K562 (cell line): ENCODE data around the gene ATE1. TPM values are rescaled to one million over a fixed set of nuclear protein-coding genes. Genes with fewer than 3 reads are reported as not detected.

Source experiments
- ATAC-seq: fragments of 200-7000 bp; cut with Tn5 transposase; 3 replicates; pipeline ENCODE4 v1.9.1; 2020; ENCODE audit warnings: moderate library complexity
- BruUV-seq: library from RNA; stranded (reverse); fragments of 400-500 nt; replicated peaks from 2 replicates; lab custom pipeline; 2021; lab: Mats Ljungman, UMichigan
- CTCF ChIA-PET: fragments of 300-600 bp; formaldehyde crosslinking; extraction: SDS; loops from one replicate; lab custom pipeline; 2021; ENCODE audit warnings: low intra/inter-chr PET ratio; lab: Yijun Ruan, JAX
- POLR2A ChIA-PET: fragments of 300-600, 350-650 bp; sonication (Branson Sonifier 250); formaldehyde crosslinking; extraction: SDS; loops from one replicate; lab custom pipeline; 2021; ENCODE audit warnings: antibody characterized with exemption, inconsistent platforms; lab: Yijun Ruan, JAX
- DNase-seq, 4 experiments: peaks; one replicate each; pipeline versions ENCODE4 v3.0.0 to v3.0.0-alpha.2; 2011 to 2018; ENCODE audit warnings: low spot score in 3 of 4, mixed read lengths in 3 of 4; ENCODE audit errors: extremely low read depth in 1 of 4
- FAIRE-seq: peaks from 2 replicates; lab custom pipeline; 2011; peaks lifted over from hg19 to GRCh38; lab: Jason Lieb, UNC
- H2AFZ ChIP-seq: 2 replicates; pipeline ENCODE4 v1.6.0; 2011; ENCODE audit warnings: low read depth, low read length, control low read depth, inconsistent platforms
- H3K27ac ChIP-seq: fragments of 200-600 bp; 3 replicates; pipeline ENCODE4 v1.8.0; 2011; ENCODE audit warnings: low read depth, mild to moderate bottlenecking, control low read depth, inconsistent platforms, low read length, moderate library complexity, mixed read lengths; ENCODE audit errors: extremely low read depth
- H3K27me3 ChIP-seq, 2 experiments: fragments of 300-600 bp in 1 of 2; 2 replicates in 1 of 2; 3 replicates in 1 of 2; pipeline versions ENCODE4 v1.6.0 to v1.8.0; 2011; ENCODE audit warnings: inconsistent platforms in 2 of 2, low read length in 2 of 2, mild to moderate bottlenecking in 1 of 2, mixed read lengths in 1 of 2, moderate library complexity in 1 of 2; ENCODE audit not compliant: control insufficient read depth in 2 of 2, insufficient read depth in 2 of 2
- H3K36me3 ChIP-seq: fragments of 300-600 bp; 3 replicates; pipeline ENCODE4 v1.8.0; 2011; ENCODE audit warnings: mild to moderate bottlenecking, low read length, inconsistent platforms; ENCODE audit not compliant: control insufficient read depth, insufficient read depth
- H3K4me1 ChIP-seq, 2 experiments: fragments of 200-600 bp in 1 of 2; replicated peaks in 1 of 2; 2 replicates in 1 of 2; 3 replicates in 1 of 2; pipeline versions ENCODE4 v1.5.1 to v1.8.0; 2011; ENCODE audit warnings: inconsistent platforms in 2 of 2, low read length in 2 of 2, mild to moderate bottlenecking in 1 of 2, mixed read lengths in 1 of 2, moderate library complexity in 1 of 2; ENCODE audit not compliant: control insufficient read depth in 2 of 2, insufficient read depth in 2 of 2
- H3K4me2 ChIP-seq: 2 replicates; pipeline ENCODE4 v1.6.1; 2011; ENCODE audit warnings: low read length, control low read depth, inconsistent platforms, mixed read lengths; ENCODE audit not compliant: insufficient read depth
- H3K4me3 ChIP-seq: fragments of 200-600 bp; sonication (generic), shearing (Covaris generic); 2 replicates; pipeline ENCODE4 v1.5.1; 2016; ENCODE audit warnings: control low read depth, inconsistent platforms
- H3K79me2 ChIP-seq: fragments of 200-600 bp; 3 replicates; pipeline ENCODE4 v1.8.0; 2011; ENCODE audit warnings: low read length, inconsistent platforms; ENCODE audit not compliant: control insufficient read depth, insufficient read depth
- H3K9ac ChIP-seq, 2 experiments: 2 replicates each; pipeline versions ENCODE4 v1.6.0 to v1.6.1; 2011; ENCODE audit warnings: low read depth in 2 of 2, low read length in 2 of 2, control low read depth in 1 of 2, inconsistent platforms in 1 of 2, mild to moderate bottlenecking in 1 of 2, mixed read lengths in 1 of 2; ENCODE audit not compliant: insufficient read depth in 1 of 2
- H3K9me1 ChIP-seq: one replicate; pipeline ENCODE4 v1.6.0; 2011; ENCODE audit warnings: inconsistent platforms, mild to moderate bottlenecking, low read length, moderate library complexity; ENCODE audit not compliant: control insufficient read depth, insufficient read depth
- H3K9me3 ChIP-seq: replicated peaks from 2 replicates; pipeline ENCODE4 v1.5.1; 2011; ENCODE audit warnings: low read depth, low read length, inconsistent platforms; ENCODE audit not compliant: control insufficient read depth, insufficient read depth
- H4K20me1 ChIP-seq: replicated peaks from 2 replicates; pipeline ENCODE4 v1.6.1; 2011; ENCODE audit warnings: low read length, inconsistent platforms, mixed read lengths; ENCODE audit not compliant: control insufficient read depth, insufficient read depth
- GTF2A2 ChIP-seq: IDR thresholded peaks from 2 replicates; pipeline ENCODE4 v1.6.1; 2016; ENCODE audit warnings: mild to moderate bottlenecking, missing genetic modification characterization, missing compliant biosample characterization
- TEAD4 ChIP-seq, 2 experiments: sonication (generic) in 1 of 2; formaldehyde crosslinking in 1 of 2; IDR thresholded peaks; 2 replicates each; pipeline versions ENCODE4 v1.6.1 to v1.8.0; 2012 to 2022; ENCODE audit warnings: borderline replicate concordance in 1 of 2, inconsistent platforms in 1 of 2, low read length in 1 of 2, mild to moderate bottlenecking in 1 of 2, missing genetic modification reagents in 1 of 2
- WGBS: fragments of 100-300 bp; shearing (Covaris generic); methylation state at CpG from one replicate; pipeline ENCODE4 v1.1.6; 2016; ENCODE audit warnings: low coverage, mixed read lengths; ENCODE audit not compliant: insufficient coverage; ENCODE audit errors: missing lambda C conversion rate; 5-methylcytosine and 5-hydroxymethylcytosine counted together
- in situ Hi-C: fragments of 300-500 bp; cut with MboI; formaldehyde crosslinking; loops from 4 replicates; pipeline ENCODE4 v1.15.0; 2018; ENCODE audit warnings: inconsistent platforms, mixed read lengths
- intact Hi-C: fragments of 100-400 bp; cut with micrococcal nuclease; formaldehyde crosslinking; loops from 2 replicates; pipeline ENCODE4 v1.14.2; 2022
- polyA plus RNA-seq, 8 experiments: library from polyadenylated mRNA; depleted of rRNA in 4 of 8; stranded (reverse) in 5 of 8; unstranded in 3 of 8; fragments of >200 nt; fragmentation: Nextera tagmentation in 2 of 8; fragmentation: Illumina TruSeq in 1 of 8; extraction: Ambion mirVana in 2 of 8; extraction: Trizol in 1 of 8; gene quantifications; 2 replicates each; pipeline versions ENCODE4 v1.2.1 to v1.2.3, GENCODE V29; 2011 to 2014; ENCODE audit warnings: inconsistent platforms in 1 of 8, missing spikeins in 1 of 8
- total RNA-seq, 7 experiments: library from RNA; depleted of rRNA in 6 of 7; stranded (reverse); fragments of >200 nt in 6 of 7; fragmentation: Illumina TruSeq in 2 of 7; extraction: Trizol in 2 of 7; gene quantifications; 2 replicates each; pipeline versions ENCODE4 v1.2.1 to v1.2.3, GENCODE V29; 2011 to 2021; ENCODE audit warnings: low replicate concordance in 1 of 7
- TF ChIP-seq, protein P1 (sequence below), 2 experiments: IDR thresholded peaks in 1 of 2; conservative IDR thresholded peaks in 1 of 2; 2 replicates each; pipeline ENCODE4 v1.6.1; 2016; ENCODE audit warnings: low read depth in 2 of 2, mild to moderate bottlenecking in 1 of 2, missing compliant biosample characterization in 1 of 2, missing genetic modification characterization in 1 of 2, moderate library complexity in 1 of 2
- TF ChIP-seq, protein P2 (sequence below): fragments of 450-650 bp; IDR thresholded peaks from 2 replicates; pipeline ENCODE4 v1.6.1; 2016; ENCODE audit warnings: low read depth

Gene ATE1
- total and polyA plus RNA-seq, 9 of the 15 experiments (the other 6 are each of a cell fraction or from before 2014, with no cell fraction given) = 3.0 to 14.2 (median 8.8) TPM

DNA sequence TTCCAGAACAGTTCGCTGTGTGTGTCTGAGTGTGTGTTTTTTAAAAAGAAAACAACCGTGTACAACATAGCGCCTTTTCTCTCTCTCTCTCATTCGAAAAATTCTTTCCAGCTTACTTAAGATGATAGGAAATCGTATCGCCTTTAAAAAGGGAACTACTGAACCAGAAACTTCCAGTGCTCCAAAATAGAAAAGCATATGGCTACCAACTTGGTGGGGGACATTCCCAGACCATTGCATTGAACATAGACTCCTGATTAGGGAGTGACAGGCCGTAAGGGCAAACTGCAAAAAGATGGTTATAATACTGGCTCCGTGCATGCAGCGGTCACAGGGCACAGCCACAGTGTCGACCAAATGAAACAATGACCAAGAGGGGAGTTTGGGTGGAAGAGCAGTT lies 235.2 kb downstream of the ATE1 start:
- no peaks in the 10 kb centered on the region for H4K20me1 ChIP-seq
- no peaks in the 10 kb centered on the region for H3K9me3 ChIP-seq
- POLR2A ChIA-PET = no interaction called here
- WGBS = 0% methylated on average over 10 of the region's 10 CpGs
- TF ChIP-seq, protein P1, sequence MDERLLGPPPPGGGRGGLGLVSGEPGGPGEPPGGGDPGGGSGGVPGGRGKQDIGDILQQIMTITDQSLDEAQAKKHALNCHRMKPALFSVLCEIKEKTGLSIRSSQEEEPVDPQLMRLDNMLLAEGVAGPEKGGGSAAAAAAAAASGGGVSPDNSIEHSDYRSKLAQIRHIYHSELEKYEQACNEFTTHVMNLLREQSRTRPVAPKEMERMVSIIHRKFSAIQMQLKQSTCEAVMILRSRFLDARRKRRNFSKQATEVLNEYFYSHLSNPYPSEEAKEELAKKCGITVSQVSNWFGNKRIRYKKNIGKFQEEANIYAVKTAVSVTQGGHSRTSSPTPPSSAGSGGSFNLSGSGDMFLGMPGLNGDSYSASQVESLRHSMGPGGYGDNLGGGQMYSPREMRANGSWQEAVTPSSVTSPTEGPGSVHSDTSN (CRISPR knock-in tag; IDR thresholded peaks at IDR 0.05; ENCODE audit: low read depth) = no peak
- TF ChIP-seq, protein P1 (tag; conservative IDR thresholded peaks at IDR 0.05; ENCODE audit: low read depth) = no peak
- no peak for TF ChIP-seq GTF2A2
- TF ChIP-seq, protein P2, sequence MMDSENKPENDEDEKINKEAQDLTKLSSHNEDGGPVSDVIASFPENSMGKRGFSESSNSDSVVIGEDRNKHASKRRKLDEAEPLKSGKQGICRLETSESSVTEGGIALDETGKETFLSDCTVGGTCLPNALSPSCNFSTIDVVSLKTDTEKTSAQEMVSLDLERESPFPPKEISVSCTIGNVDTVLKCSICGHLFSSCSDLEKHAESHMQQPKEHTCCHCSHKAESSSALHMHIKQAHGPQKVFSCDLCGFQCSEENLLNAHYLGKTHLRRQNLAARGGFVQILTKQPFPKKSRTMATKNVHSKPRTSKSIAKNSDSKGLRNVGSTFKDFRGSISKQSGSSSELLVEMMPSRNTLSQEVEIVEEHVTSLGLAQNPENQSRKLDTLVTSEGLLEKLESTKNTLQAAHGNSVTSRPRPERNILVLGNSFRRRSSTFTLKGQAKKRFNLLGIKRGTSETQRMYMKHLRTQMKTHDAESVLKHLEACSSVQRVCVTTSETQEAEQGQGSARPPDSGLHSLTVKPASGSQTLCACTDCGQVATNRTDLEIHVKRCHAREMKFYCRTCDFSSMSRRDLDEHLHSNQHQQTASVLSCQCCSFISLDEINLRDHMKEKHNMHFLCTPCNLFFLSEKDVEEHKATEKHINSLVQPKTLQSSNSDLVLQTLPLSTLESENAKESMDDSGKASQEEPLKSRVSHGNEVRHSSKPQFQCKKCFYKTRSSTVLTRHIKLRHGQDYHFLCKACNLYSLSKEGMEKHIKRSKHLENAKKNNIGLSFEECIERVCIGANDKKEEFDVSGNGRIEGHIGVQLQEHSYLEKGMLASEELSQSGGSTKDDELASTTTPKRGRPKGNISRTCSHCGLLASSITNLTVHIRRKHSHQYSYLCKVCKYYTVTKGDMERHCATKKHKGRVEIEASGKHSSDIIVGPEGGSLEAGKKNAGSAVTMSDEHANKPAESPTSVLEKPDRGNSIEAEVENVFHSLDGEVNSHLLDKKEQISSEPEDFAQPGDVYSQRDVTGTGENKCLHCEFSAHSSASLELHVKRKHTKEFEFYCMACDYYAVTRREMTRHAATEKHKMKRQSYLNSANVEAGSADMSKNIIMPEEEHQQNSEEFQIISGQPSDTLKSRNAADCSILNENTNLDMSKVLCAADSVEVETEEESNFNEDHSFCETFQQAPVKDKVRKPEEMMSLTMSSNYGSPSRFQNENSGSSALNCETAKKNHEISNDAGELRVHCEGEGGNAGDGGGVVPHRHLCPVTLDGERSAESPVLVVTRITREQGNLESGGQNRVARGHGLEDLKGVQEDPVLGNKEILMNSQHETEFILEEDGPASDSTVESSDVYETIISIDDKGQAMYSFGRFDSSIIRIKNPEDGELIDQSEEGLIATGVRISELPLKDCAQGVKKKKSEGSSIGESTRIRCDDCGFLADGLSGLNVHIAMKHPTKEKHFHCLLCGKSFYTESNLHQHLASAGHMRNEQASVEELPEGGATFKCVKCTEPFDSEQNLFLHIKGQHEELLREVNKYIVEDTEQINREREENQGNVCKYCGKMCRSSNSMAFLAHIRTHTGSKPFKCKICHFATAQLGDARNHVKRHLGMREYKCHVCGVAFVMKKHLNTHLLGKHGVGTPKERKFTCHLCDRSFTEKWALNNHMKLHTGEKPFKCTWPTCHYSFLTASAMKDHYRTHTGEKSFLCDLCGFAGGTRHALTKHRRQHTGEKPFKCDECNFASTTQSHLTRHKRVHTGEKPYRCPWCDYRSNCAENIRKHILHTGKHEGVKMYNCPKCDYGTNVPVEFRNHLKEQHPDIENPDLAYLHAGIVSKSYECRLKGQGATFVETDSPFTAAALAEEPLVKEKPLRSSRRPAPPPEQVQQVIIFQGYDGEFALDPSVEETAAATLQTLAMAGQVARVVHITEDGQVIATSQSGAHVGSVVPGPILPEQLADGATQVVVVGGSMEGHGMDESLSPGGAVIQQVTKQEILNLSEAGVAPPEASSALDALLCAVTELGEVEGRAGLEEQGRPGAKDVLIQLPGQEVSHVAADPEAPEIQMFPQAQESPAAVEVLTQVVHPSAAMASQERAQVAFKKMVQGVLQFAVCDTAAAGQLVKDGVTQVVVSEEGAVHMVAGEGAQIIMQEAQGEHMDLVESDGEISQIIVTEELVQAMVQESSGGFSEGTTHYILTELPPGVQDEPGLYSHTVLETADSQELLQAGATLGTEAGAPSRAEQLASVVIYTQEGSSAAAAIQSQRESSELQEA = no peak
- TF ChIP-seq TEAD4 (IDR thresholded peaks at IDR 0.05; ENCODE audit: low read length) = no peak
- TF ChIP-seq TEAD4 (CRISPR knock-in tag; IDR thresholded peaks at IDR 0.05; ENCODE audit: borderline replicate concordance) = no peak
- H3K4me2 ChIP-seq = no peak overlapping the region
- intact Hi-C loops = no loop called here
- CTCF ChIA-PET = no interaction called here
- no peak overlapping the region for H3K27ac ChIP-seq
- no peaks in the 10 kb centered on the region; a peak in 1 of 5 replicates for H3K4me1 ChIP-seq
- BruUV-seq = no TSS peak
- H2AFZ ChIP-seq = no peak overlapping the region
- no peak overlapping the region for H3K4me3 ChIP-seq
- no peak overlapping the region for H3K9ac ChIP-seq
- H3K27me3 ChIP-seq = peaks cover 0 to 4% of the 10 kb centered on the region in 2 experiments; a peak in 1 of 5 replicates
- no peaks in the 10 kb centered on the region for H3K9me1 ChIP-seq
- H3K79me2 ChIP-seq = no peaks in the 10 kb centered on the region
- DNase-seq = no peak
- no peak for ATAC-seq
- FAIRE-seq = no peak
- in situ Hi-C loops = no loop called here
- no peaks in the 10 kb centered on the region for H3K36me3 ChIP-seq
